Measurements from ENCODE around the gene BEND6.

Gene BEND6

GRCh38 chr6:56949925-56950495 lies 4.9 kb upstream of the BEND6 start:
- Mint-ChIP-seq H3K27me3 (peaks cover 48 to 53% of the 10 kb centered on the region in 2 donors), H3K36me3 (ENCODE audit: insufficient read depth) (peaks cover 4% of the 10 kb centered on the region)

GRCh38 chr6:56951049-56951831 lies 3.7 kb upstream of the BEND6 start:
- no peak for ATAC-seq (replicated peaks)
- H3K4me1 Mint-ChIP-seq (ENCODE audit: low read depth in 2 of 2), result peaks cover 17 to 19% of the 10 kb centered on the region in 2 donors

More at GRCh38 chr6:56949925-56950495, 4.9 kb upstream of the BEND6 start:
- Mint-ChIP-seq H3K4me3 (no peak overlapping the region), H3K4me1 (ENCODE audit: low read depth in 2 of 2) (peaks cover 8 to 13% of the 10 kb centered on the region in 2 donors), H3K9me3 (no peaks in the 10 kb centered on the region), H3K27ac (no peak overlapping the region)
- ATAC-seq (replicated peaks) (no peak), DNase-seq (no peak)

GRCh38 chr6:56953597-56954402 lies 1.1 kb upstream of the BEND6 start:
- Mint-ChIP-seq H3K27ac (peak overlapping the region in 1 of 2 donors; percentile 73), H3K36me3 (ENCODE audit: insufficient read depth) (no peaks in the 10 kb centered on the region), H3K4me1 (ENCODE audit: low read depth in 2 of 2) (peaks cover 17 to 19% of the 10 kb centered on the region in 2 donors), H3K4me3 (peak overlapping the region; percentile 81 to 95), H3K27me3 (peaks cover 57 to 70% of the 10 kb centered on the region in 2 donors), H3K9me3 (no peaks in the 10 kb centered on the region)
- no peak for ATAC-seq (replicated peaks)
- no peak for DNase-seq

More at GRCh38 chr6:56951049-56951831, 3.7 kb upstream of the BEND6 start:
- H3K27ac Mint-ChIP-seq, result no peak overlapping the region
- H3K27me3 Mint-ChIP-seq, result peaks cover 53 to 61% of the 10 kb centered on the region in 2 donors
- DNase-seq, result no peak
- H3K36me3 Mint-ChIP-seq (ENCODE audit: insufficient read depth), result peaks cover 4% of the 10 kb centered on the region
- H3K9me3 Mint-ChIP-seq, result no peaks in the 10 kb centered on the region
- H3K4me3 Mint-ChIP-seq, result no peak overlapping the region

GRCh38 chr6:56955171-56956155 lies 556 bp downstream of the BEND6 start:
- Mint-ChIP-seq H3K27me3 (peaks cover 55 to 67% of the 10 kb centered on the region in 2 donors), H3K4me1 (ENCODE audit: low read depth in 2 of 2) (peaks cover 17 to 19% of the 10 kb centered on the region in 2 donors), H3K36me3 (ENCODE audit: insufficient read depth) (no peaks in the 10 kb centered on the region), H3K27ac (no peak overlapping the region), H3K4me3 (peak overlapping the region; percentile 72), H3K9me3 (no peaks in the 10 kb centered on the region)
- DNase-seq (peak in 2 of 3 experiments; percentile 6 to 7), ATAC-seq (replicated peaks) (peak; percentile 48)

GRCh38 chr6:56956491-56956890 lies 1.6 kb downstream of the BEND6 start:
- DNase-seq, result no peak
- no peak for ATAC-seq (replicated peaks)
- H3K9me3 Mint-ChIP-seq, result no peaks in the 10 kb centered on the region
- H3K36me3 Mint-ChIP-seq (ENCODE audit: insufficient read depth), result no peaks in the 10 kb centered on the region
- H3K27ac Mint-ChIP-seq, result no peak overlapping the region
- peaks cover 17 to 19% of the 10 kb centered on the region in 2 donors for H3K4me1 Mint-ChIP-seq (ENCODE audit: low read depth in 2 of 2)
- H3K4me3 Mint-ChIP-seq, result no peak overlapping the region
- peaks cover 55 to 67% of the 10 kb centered on the region in 2 donors for H3K27me3 Mint-ChIP-seq

GRCh38 chr6:56957856-56958255 lies 2.9 kb downstream of the BEND6 start:
- Mint-ChIP-seq H3K36me3 (ENCODE audit: insufficient read depth) (no peaks in the 10 kb centered on the region), H3K27me3 (peaks cover 51 to 75% of the 10 kb centered on the region in 2 donors), H3K4me3 (no peak overlapping the region), H3K27ac (no peak overlapping the region), H3K4me1 (ENCODE audit: low read depth in 2 of 2) (peaks cover 17 to 19% of the 10 kb centered on the region in 2 donors), H3K9me3 (no peaks in the 10 kb centered on the region)
- no peak for DNase-seq
- no peak for ATAC-seq (replicated peaks)

GRCh38 chr6:56958481-56958880 lies 3.6 kb downstream of the BEND6 start:
- DNase-seq (no peak), ATAC-seq (replicated peaks) (no peak)
- no peak overlapping the region for H3K27ac Mint-ChIP-seq
- no peak overlapping the region for H3K4me3 Mint-ChIP-seq
- no peaks in the 10 kb centered on the region for H3K9me3 Mint-ChIP-seq
- peaks cover 45 to 75% of the 10 kb centered on the region in 2 donors for H3K27me3 Mint-ChIP-seq
- H3K36me3 Mint-ChIP-seq (ENCODE audit: insufficient read depth), result no peaks in the 10 kb centered on the region
- H3K4me1 Mint-ChIP-seq (ENCODE audit: low read depth in 2 of 2), result peaks cover 16 to 17% of the 10 kb centered on the region in 2 donors

- ATAC-seq (replicated peaks) (no peak), DNase-seq (no peak)
- Mint-ChIP-seq H3K27ac (no peak overlapping the region), H3K27me3 (peaks cover 39 to 69% of the 10 kb centered on the region in 2 donors), H3K4me1 (ENCODE audit: low read depth in 2 of 2) (peaks cover 10 to 13% of the 10 kb centered on the region in 2 donors), H3K4me3 (no peak overlapping the region), H3K36me3 (ENCODE audit: insufficient read depth) (no peaks in the 10 kb centered on the region), H3K9me3 (no peaks in the 10 kb centered on the region)
Measured at GRCh38 chr6:56959094-56959493, 4.2 kb downstream of the BEND6 start.

- Mint-ChIP-seq H3K9me3 (no peaks in the 10 kb centered on the region), H3K4me1 (ENCODE audit: low read depth in 2 of 2) (peaks cover 7 to 9% of the 10 kb centered on the region in 2 donors), H3K27ac (no peak overlapping the region), H3K36me3 (ENCODE audit: insufficient read depth) (no peaks in the 10 kb centered on the region), H3K27me3 (peaks cover 34 to 62% of the 10 kb centered on the region in 2 donors), H3K4me3 (no peak overlapping the region)
- ATAC-seq (replicated peaks), result no peak
- DNase-seq, result no peak
Measured at GRCh38 chr6:56959938-56960337, 5.0 kb downstream of the BEND6 start.

GRCh38 chr6:56961151-56961550 lies 6.2 kb downstream of the BEND6 start:
- Mint-ChIP-seq H3K36me3 (ENCODE audit: insufficient read depth) (no peaks in the 10 kb centered on the region), H3K9me3 (no peaks in the 10 kb centered on the region), H3K27me3 (peaks cover 26 to 55% of the 10 kb centered on the region in 2 donors), H3K4me3 (no peak overlapping the region), H3K4me1 (ENCODE audit: low read depth in 2 of 2) (no peaks in the 10 kb centered on the region), H3K27ac (no peak overlapping the region)
- DNase-seq (no peak), ATAC-seq (replicated peaks) (no peak)

GRCh38 chr6:56962441-56962840 lies 7.5 kb downstream of the BEND6 start:
- Mint-ChIP-seq H3K36me3 (ENCODE audit: insufficient read depth) (no peaks in the 10 kb centered on the region), H3K9me3 (no peaks in the 10 kb centered on the region), H3K27me3 (peaks cover 23 to 55% of the 10 kb centered on the region in 2 donors), H3K4me1 (ENCODE audit: low read depth in 2 of 2) (no peaks in the 10 kb centered on the region), H3K4me3 (no peak overlapping the region), H3K27ac (no peak overlapping the region)
- ATAC-seq (replicated peaks) (no peak), DNase-seq (no peak)

GRCh38 chr6:56963043-56963442 lies 8.1 kb downstream of the BEND6 start:
- no peak overlapping the region for H3K27ac Mint-ChIP-seq
- H3K4me1 Mint-ChIP-seq (ENCODE audit: low read depth in 2 of 2), result no peaks in the 10 kb centered on the region
- DNase-seq (no peak), ATAC-seq (replicated peaks) (no peak)
- H3K27me3 Mint-ChIP-seq, result peaks cover 19 to 52% of the 10 kb centered on the region in 2 donors
- no peaks in the 10 kb centered on the region for H3K9me3 Mint-ChIP-seq
- no peak overlapping the region for H3K4me3 Mint-ChIP-seq
- H3K36me3 Mint-ChIP-seq (ENCODE audit: insufficient read depth), result no peaks in the 10 kb centered on the region

Data from effector memory CD8-positive, alpha-beta T cell (primary cell).